Measurements from ENCODE around the gene LIPM.

The LIPM gene

DNA sequence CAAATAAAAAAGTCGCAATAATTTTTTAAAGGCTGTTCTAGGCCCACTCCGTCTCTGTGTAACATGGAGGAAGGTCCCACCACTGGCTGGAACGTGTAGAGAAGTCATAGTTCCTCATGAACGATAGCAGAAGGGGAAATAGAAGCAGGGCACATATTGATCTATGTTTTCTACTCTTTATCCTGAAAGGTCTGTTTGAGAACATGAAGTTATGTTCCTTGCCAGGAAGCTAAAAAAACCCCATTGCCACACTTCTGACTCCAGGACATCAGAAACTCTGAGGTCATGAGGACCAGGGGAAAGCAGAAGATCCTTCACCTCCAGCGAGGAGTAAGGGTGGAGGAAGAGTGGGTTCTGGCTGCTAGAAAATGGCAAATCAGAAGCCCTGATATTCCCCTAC, 38.4 kb downstream of the LIPM start:
- no peak for DNase-seq (ENCODE audit: low spot score)

DNA sequence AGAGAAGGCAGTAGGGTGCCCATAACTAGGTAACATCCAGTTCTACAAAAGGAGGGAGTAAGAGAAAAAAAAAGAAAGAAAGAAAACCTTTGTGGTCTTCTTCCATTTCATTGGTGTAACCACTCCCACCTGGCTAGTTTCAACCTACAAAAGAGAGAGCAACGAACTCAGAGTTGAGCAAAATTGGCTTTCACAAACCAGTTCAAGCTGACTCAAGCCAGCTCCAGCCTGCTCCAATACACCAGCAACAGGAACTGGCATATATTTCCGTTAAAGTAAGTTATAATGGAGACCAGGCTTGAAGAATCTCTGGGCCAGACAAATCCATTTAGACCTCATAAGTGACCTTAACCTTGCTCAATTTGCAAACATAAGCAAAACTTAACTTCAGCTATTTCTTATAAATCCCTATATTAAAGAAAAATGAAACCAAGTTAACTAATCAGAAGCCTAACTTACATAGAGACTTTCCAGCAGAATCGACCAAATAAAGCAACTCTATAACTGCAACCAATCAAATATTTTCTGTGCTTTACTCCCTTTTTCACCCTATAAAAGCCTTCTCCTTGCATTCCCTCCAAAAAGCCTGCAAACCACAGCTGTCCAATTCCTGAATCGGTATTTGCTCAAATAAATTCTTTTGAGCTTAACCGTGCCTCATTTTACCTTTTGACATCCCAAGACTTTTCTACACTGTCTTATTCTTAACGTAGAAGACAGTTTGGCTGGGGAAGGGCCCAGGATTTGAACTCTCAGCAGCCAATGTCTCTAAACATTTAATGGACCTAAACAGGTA, 39.0 kb downstream of the LIPM start:
- no peak for DNase-seq (ENCODE audit: low spot score)

DNA sequence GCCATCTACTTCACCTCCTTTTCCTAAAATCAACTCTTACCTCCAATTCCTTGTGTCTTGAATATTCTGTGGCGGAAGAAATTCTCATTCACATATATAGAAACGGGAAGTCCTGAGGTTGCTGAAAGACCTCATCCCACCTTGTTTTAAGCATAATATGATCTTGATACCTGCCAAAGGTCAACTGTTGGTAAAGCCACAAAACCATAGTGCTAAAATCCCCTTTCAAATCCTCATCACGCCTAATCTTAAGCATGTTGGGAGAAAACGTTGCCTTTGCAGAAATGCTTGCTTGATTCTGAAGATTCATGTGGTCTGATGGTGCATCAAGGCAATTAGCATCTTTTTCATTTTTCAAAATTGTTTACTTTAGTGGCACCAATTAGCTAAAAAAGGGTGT, 40.6 kb downstream of the LIPM start:
- no peak for DNase-seq (ENCODE audit: low spot score)

DNA sequence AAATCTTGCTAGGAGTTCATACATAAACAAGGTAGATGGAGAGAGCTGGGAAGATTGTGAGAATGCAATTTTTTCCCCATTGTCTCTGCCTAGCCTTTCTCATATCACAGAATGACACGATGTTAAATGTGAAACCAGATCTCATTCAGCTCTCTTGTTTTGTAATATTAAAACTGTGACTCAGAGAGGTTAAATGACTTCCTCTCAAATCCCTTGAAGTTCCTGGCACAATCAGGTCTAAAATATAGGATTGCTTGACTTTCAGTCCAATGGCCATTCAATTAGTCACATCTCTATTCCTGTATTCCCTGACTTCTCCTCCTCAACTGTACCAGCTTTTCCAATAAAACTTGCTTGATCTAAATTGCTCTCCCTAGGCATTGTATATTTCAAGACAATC, 46.0 kb downstream of the LIPM start:
- peak; percentile 21 for DNase-seq (ENCODE audit: low spot score)

DNA sequence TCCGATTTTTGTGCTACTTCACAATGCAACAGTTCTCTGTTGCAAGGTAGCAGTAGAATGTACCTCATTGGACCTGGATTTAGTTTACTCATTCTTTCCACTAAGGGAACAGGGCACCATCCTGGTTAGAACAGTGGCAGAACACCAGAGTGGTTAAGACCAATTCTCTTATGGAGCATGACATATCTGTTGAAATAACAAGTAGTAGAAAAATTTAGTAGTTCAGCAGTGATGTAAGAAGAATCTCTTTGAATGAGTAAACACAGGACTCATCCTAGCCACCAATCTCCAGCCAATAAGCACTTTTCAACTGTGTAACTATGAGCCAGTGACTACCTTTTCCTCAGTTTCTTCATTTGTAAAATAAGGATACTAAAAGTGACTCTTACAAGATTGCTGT, 46.7 kb downstream of the LIPM start:
- DNase-seq (ENCODE audit: low spot score), result peak; percentile 9

DNA sequence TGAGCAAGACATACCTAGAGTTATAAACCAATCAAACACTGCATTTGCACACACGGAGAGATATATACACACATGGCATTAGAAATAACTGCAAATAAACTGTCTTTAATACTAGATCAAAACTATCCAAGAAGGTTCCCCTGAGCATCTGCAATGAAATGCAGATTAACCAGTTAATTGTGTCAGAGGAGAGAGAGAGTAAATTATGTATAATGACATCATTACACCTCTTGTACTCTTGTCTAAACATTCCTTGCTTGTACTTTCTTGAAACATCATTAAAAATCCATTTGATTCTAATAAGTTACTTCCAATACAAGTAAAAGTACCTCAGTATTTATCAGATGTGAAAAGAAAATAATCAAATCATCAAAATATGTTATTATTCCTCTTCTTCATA, 48.2 kb downstream of the LIPM start:
- DNase-seq (ENCODE audit: low spot score), result no peak

DNA sequence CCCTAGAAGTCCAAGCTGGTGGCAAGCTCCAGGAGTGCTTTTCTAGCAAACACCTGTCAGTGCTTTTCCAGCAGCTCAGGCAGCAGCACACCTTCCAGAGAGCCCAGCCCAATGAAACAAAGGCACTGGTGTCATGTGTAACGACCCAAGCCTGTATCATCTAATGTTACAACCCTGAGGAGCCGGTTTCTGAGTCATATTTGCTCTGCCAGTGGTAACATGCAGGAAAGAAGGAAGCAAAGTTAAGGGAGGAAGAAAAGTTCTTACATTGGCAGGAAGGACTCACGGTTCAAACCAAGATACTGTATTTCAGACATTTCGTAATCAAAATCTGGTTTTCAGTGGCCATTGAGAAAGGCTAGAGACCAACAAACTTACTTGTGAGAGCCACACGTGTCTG, 49.2 kb downstream of the LIPM start, which contains the start of gene ANKRD22:
ANKRD22 (minus strand) TSS at position 139 of the 400 bp plus-strand sequence. CDS start 237 bp downstream, outside the sequence.
- DNase-seq (ENCODE audit: low spot score), result peak; percentile 12

DNA sequence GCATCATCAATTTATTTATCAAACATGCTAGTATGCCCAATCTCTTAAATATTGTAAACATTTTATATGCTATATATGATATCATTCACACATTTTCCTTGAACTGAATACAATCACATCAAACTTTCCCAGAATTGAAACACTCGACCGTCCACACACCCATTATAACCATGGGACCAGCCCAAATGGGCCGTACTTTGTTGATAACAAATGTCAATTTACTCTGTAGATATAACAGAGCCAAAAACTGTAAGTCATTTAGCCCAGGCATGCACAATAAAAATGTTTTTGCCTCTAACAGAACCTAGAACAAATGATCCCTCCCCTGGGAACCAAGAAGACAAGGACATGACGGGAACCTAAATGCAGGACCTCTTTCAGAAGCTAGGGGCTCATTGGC, 49.8 kb downstream of the LIPM start:
- no peak for DNase-seq (ENCODE audit: low spot score)

DNA sequence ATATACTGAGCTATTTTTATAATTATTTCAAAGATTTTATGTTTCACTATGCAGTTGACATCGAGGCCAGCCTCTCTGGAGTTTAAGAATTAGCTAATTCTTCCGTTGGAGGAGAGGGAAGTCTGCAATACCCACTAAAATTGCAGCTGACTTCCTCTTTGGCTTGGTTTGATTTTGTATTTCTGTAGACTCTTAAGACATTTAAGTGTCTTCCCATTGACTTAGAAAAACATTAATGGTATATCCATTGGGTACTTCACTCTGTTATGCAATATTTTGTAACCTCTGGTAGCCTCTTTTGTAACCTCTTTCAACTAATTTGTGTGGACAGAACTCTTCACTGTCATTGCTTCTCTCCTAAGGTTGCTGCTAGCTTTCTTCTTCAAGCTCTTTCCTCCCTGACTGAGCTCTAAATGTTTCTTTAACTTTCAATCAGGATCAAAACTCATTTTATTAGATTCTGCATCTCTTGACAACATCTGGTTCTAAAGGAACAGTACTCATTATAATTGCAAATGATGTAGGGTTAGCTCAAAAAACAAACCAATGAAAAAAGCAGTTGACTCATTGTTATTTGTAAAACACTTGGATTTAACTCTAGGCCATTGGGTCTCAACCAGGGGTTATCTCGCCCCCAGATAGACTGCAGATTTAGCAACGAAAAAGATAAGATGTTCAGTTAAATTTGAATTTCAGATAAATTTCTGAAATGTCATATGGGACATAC, 50.8 kb downstream of the LIPM start:
- no peak for DNase-seq (ENCODE audit: low spot score)

DNA sequence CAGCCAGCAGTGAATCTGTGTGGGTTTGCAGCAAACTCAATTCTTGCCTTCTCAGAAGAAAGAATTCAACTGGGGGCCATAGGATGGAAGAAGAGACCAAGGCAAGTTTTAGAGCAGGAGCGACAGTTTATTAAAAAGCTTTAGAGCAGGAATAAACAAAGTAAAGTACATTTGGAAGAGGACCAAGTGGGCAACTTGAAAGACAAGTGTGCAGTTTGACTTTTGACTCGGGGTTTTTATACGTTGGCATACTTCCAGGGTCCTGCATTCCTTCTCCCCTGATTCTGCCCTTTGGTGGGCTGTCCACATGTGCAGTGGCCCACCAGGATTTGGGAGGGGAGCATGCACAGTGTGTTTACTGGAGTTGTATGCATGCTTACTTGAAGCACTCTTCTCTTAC, 52.2 kb downstream of the LIPM start:
- no peak for DNase-seq (ENCODE audit: low spot score)

DNA sequence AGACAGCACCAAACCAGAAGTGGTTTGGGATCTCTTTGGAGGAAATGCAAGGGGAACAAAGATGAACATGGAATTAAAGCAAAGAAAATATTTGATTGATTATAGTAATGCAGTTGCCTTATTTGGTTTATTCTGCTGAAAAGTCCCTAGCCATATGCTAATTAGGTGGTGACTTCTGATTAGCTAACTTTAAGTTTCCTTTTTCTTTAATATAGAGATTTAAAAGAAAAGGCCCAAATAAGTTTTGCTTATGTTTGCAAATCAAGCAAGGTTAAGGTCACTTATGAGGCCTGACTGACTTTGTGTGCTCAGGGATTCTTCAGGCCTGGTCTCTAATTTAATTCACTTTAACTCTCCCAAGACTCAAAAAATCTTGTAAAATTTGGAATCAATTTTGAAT, 55.3 kb downstream of the LIPM start:
- no peak for DNase-seq (ENCODE audit: low spot score)

DNA sequence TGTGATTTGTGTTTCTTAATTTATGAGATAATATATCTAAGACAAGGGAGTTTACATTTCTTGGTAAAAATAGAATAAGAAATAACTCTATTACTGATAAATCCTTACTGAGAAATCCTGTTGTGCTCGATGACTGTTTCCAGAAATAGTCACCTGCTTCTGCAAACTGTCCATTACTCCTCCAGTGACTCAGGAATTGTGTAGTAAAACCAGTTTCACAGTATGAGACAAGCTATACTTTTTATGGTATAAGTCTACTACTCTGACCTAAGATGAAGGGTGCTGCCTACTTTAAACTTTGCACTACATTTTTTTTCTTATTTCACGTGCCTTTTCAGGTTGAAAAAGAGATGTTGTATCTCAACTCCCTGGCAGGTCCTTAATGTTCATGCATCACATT, 56.0 kb downstream of the LIPM start:
- no peak for DNase-seq (ENCODE audit: low spot score)

DNA sequence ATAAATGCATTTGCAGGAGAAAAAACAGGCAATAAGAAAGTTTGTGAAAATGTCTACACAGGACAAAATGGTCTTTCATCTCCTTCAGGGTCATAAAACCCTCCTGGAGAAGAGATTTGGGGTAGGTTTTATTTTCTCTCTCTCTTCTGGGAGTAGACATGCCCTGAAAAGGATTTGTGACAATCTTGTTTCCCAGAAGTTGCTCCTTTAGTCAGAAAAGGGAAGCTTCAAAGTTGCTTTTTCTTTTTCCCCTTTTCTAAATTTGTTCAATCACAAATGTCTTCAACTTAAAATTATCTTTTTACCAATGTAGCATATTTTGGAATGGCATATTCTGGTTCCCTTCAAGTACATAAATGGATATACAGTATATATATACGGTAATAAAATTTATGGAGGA, 58.5 kb downstream of the LIPM start:
- no peak for DNase-seq (ENCODE audit: low spot score)

DNA sequence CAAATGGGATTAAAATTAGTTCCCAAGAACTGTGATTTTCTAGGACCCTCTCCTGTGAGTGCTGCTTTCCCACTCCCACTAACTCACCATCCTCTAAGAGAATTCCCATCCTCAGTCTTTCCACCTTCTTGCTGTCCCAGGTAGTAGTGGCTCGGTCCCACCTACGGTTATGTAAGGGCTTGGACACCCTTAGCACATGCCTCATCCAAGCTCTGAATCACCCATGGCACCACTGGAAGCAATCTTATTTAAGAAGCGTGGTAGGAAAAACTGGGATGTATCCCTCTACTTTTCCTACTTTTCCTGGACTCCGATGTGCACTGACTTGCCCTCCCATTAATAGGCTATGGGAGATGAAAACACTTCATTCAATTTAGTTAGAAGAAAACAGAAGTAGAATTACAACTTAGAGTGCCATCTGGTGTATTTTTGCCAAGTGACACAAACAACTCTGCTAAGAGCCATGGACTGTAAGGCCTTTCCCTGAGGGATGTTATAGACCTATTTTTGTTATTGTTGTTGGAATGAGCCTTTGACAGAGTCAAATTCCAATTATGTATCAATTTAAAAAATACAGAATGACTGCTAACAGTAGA, 62.8 kb downstream of the LIPM start:
- peak; percentile 18 for DNase-seq (ENCODE audit: low spot score)

DNA sequence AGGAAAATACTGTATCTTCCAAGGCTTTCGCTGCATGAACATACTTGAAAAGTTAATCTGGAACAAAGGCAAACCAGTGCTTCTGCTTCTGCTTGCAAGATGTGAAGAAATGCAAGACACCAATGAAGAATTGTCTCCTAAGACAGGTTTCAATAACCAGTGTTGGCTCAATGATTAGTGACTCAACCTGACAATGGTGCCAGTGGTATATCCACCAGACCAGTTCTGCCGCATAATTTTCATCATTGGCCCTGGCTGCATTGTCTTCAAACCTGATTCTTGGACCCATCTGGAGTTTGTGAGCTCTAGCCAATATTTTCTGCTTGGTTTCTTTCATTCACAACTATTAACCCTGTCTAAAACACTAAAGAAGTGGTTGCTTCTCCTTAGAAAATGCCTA, 63.9 kb downstream of the LIPM start:
- no peak for DNase-seq (ENCODE audit: low spot score)

DNA sequence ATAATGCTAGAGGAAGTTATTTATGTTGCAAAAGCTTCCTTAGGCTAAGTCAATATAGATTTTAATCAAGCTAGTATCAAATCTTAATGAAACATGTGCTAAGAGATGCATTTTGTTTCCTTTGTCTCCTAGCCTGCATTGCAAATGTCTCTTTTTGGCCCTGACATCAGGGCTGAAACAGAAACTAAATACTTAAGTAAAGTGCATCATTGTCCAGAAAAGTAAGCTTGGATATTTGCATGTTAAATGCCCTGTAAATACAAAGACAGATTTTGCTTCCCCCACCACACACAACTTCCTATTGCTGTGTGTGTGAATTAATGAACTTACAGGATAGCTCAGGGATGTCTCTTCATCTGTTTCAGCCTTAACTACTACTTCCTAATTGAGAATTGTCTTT, 67.6 kb downstream of the LIPM start:
- no peak for DNase-seq (ENCODE audit: low spot score)
